ENCODE data around the gene CTDP1. TPM values are rescaled to one million over a fixed set of nuclear protein-coding genes. Genes with fewer than 3 reads are reported as not detected.

CTDP1 gene
- total and polyA plus RNA-seq, 9 of the 15 experiments (the other 6 are each of a cell fraction or from before 2014, with no cell fraction given) = 0.07 to 19.2 (median 4.0) TPM

GRCh38 chr18:79647307-79647706, 32.3 kb upstream of the CTDP1 start:
- H3K9me1 ChIP-seq (ENCODE audit: control insufficient read depth, insufficient read depth, low read length) = no peaks in the 10 kb centered on the region
- H3K4me3 ChIP-seq = no peak overlapping the region
- in situ Hi-C loops (cut with MboI) (no loop called here), intact Hi-C loops (cut with micrococcal nuclease) (no loop called here)
- H4K20me1 ChIP-seq (replicated peaks; ENCODE audit: control insufficient read depth, insufficient read depth, low read length) = no peaks in the 10 kb centered on the region
- ATAC-seq = no peak
- WGBS (ENCODE audit: insufficient coverage, low coverage, missing lambda C conversion rate) = 0% methylated on average over 1 of the region's 1 CpG
- H3K9ac ChIP-seq (ENCODE audit: insufficient read depth in 1 of 2, low read depth in 2 of 2, low read length in 2 of 2) = no peak overlapping the region
- peaks cover 0 to 9% of the 10 kb centered on the region in 2 experiments; a peak in 1 of 5 replicates for H3K4me1 ChIP-seq (replicated peaks in 1 of 2; ENCODE audit: control insufficient read depth in 2 of 2, insufficient read depth in 2 of 2, low read length in 2 of 2)
- H3K4me2 ChIP-seq (ENCODE audit: insufficient read depth, low read length) = no peak overlapping the region
- TF ChIP-seq SNAPC5 (CRISPR knock-in tag; IDR thresholded peaks at IDR 0.05) (no peak), HNRNPK (IDR thresholded peaks at IDR 0.05; ENCODE audit: low read depth, low read length, poor library complexity, severe bottlenecking) (peak; percentile 50), JUN (IDR thresholded peaks at IDR 0.05; ENCODE audit: borderline replicate concordance, low read depth, low read length) (no peak), JUN (CRISPR knock-in tag; IDR thresholded peaks at IDR 0.05; ENCODE audit: borderline replicate concordance) (no peak)
- ChIA-PET POLR2A (no interaction called here), CTCF (ENCODE audit: low intra/inter-chr PET ratio) (no interaction called here)
- H3K9me3 ChIP-seq (replicated peaks; ENCODE audit: control insufficient read depth, insufficient read depth, low read depth, low read length) = no peaks in the 10 kb centered on the region
- H3K36me3 ChIP-seq (ENCODE audit: control insufficient read depth, insufficient read depth, low read length) = no peaks in the 10 kb centered on the region
- no peak for FAIRE-seq
- DNase-seq (ENCODE audit: extremely low read depth in 1 of 4, low spot score in 3 of 4) = no peak
- BruUV-seq (replicated peaks) = no TSS peak
- H3K27ac ChIP-seq (ENCODE audit: extremely low read depth, low read depth, low read length) = no peak overlapping the region
- no peak overlapping the region for H2AFZ ChIP-seq (ENCODE audit: low read depth, low read length)
- peaks cover 17 to 34% of the 10 kb centered on the region in 2 experiments; a peak in 3 of 5 replicates for H3K27me3 ChIP-seq (ENCODE audit: control insufficient read depth in 2 of 2, insufficient read depth in 2 of 2, low read length in 2 of 2)
- H3K79me2 ChIP-seq (ENCODE audit: control insufficient read depth, insufficient read depth, low read length) = no peaks in the 10 kb centered on the region

GRCh38 chr18:79650959-79651358, 28.6 kb upstream of the CTDP1 start:
- H3K79me2 ChIP-seq (ENCODE audit: control insufficient read depth, insufficient read depth, low read length) = no peaks in the 10 kb centered on the region
- no peak overlapping the region for H2AFZ ChIP-seq (ENCODE audit: low read depth, low read length)
- H3K27me3 ChIP-seq (ENCODE audit: control insufficient read depth in 2 of 2, insufficient read depth in 2 of 2, low read length in 2 of 2) = peaks cover 21 to 27% of the 10 kb centered on the region in 2 experiments; a peak in 3 of 5 replicates
- no peaks in the 10 kb centered on the region for H4K20me1 ChIP-seq (replicated peaks; ENCODE audit: control insufficient read depth, insufficient read depth, low read length)
- H3K9me3 ChIP-seq (replicated peaks; ENCODE audit: control insufficient read depth, insufficient read depth, low read depth, low read length) = no peaks in the 10 kb centered on the region
- ChIA-PET CTCF (ENCODE audit: low intra/inter-chr PET ratio) (no interaction called here), POLR2A (no interaction called here)
- no peak overlapping the region for H3K4me3 ChIP-seq
- no peaks in the 10 kb centered on the region for H3K9me1 ChIP-seq (ENCODE audit: control insufficient read depth, insufficient read depth, low read length)
- DNase-seq (ENCODE audit: extremely low read depth in 1 of 4, low spot score in 3 of 4) (no peak), ATAC-seq (no peak), FAIRE-seq (no peak)
- no peak overlapping the region for H3K27ac ChIP-seq (ENCODE audit: extremely low read depth, low read depth, low read length)
- peaks cover 0 to 3% of the 10 kb centered on the region in 2 experiments; a peak in 1 of 5 replicates for H3K4me1 ChIP-seq (replicated peaks in 1 of 2; ENCODE audit: control insufficient read depth in 2 of 2, insufficient read depth in 2 of 2, low read length in 2 of 2)
- H3K4me2 ChIP-seq (ENCODE audit: insufficient read depth, low read length) = no peak overlapping the region
- intact Hi-C loops (cut with micrococcal nuclease) (no loop called here), in situ Hi-C loops (cut with MboI) (no loop called here)
- no peaks in the 10 kb centered on the region for H3K36me3 ChIP-seq (ENCODE audit: control insufficient read depth, insufficient read depth, low read length)
- no peak overlapping the region for H3K9ac ChIP-seq (ENCODE audit: insufficient read depth in 1 of 2, low read depth in 2 of 2, low read length in 2 of 2)
- no peak for TF ChIP-seq ZNF696 (CRISPR knock-in tag; conservative IDR thresholded peaks at IDR 0.05)
- TF ChIP-seq SREBF1 (IDR thresholded peaks at IDR 0.05; ENCODE audit: borderline replicate concordance, low read depth, low read length) = no peak
- WGBS (ENCODE audit: insufficient coverage, low coverage, missing lambda C conversion rate) = 10% methylated on average over 4 of the region's 11 CpGs
- BruUV-seq (replicated peaks) = no TSS peak
